ENCODE measurements around the gene DOC2A. TPM values are rescaled to one million over a fixed set of nuclear protein-coding genes. Genes with fewer than 3 reads are reported as not detected.

DOC2A gene
- total RNA-seq (2014; rRNA removed; shearing (Covaris generic)), result 7.5 and 10.0 TPM in 2 replicates
- polyA plus RNA-seq (2016; fragmentation: Nextera tagmentation; extraction: Ambion mirVana), result 9.8 and 10.4 TPM in 2 replicates
- long read RNA-seq, partial matches to known transcripts, result 1 of 4 reads
- long read RNA-seq, other reads (novel, unspliced or antisense), result 3 of 4 reads

DNA sequence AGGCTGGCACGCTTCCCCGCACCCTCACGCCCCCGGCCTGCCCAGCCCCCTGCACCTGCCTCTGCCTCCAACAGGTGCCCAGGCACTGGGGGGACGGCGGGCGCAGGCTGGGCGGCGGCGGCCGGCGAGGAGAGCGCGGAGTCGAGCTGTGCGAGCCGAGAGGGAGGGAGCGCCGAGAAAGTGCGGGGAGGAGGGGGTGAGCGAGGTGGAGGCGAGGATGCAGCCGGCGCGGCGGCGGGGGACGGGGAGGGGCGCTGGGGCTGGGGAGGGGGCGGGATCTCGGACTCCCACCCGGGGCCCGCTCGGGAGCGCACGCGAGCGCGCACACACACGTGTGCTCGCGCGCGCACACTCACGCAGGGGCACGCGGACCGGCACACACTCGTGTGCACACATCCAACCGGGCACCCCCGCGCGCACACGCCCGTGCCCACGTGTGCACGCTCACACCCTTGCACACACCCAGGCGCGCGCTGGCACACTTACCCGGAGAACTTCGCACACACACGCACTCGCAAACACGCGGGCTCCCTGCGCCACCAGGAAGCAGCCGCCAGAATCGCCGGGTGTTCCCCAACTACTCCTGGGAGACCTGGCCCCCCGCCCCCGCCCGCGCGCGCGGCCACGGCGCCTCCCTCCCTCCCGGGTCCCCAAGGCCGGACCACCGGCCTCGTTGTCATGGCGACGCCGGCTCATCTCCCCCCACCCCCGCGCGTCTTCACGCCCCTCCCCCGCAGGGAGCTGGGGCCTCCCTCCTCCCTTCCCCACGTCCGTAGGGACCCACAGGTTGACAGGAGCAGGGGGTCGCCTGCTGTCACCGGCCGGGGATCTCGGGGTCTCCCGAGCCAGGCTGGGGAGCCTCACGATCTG lies at the start of gene DOC2A:
DOC2A (minus strand) TSS at position 184 of the 870 bp plus-strand sequence. CDS start 805 bp downstream, outside the sequence.
- Histone ChIP-seq H3K4me3 (peak within 1 kb of the TSS; percentile 91), H3F3A (replicated peaks; ENCODE audit: low read depth) (0 out of 2 replicates have a peak, but pooled peaks cover 4% of the 10 kb centered on the region), H3K27me3 (ENCODE audit: insufficient read depth) (peaks cover 33% of the 10 kb centered on the region), H3K79me2 (replicated peaks; ENCODE audit: insufficient read depth) (no peaks in the 10 kb centered on the region), H4K20me1 (replicated peaks; ENCODE audit: insufficient read depth) (no peaks in the 10 kb centered on the region), H3K27ac (ENCODE audit: low read depth) (no peak within 1 kb of the TSS), H3K4me2 (peak within 1 kb of the TSS; percentile 95), H3K36me3 (ENCODE audit: insufficient read depth) (no peaks in the 10 kb centered on the region), H2AFZ (peak within 1 kb of the TSS; percentile 87), H3K9me2 (ENCODE audit: insufficient read depth) (no peaks in the 10 kb centered on the region), H3K4me1 (ENCODE audit: insufficient read depth) (peaks cover 11% of the 10 kb centered on the region; the same call in 1 of the 2 replicates)
- Mint-ChIP-seq H3K9me3 (peaks cover 2% of the 10 kb centered on the region; the same call in 1 of the 3 replicates), H3K4me3 (peak within 1 kb of the TSS; percentile 83), H3K4me1 (peaks cover 23% of the 10 kb centered on the region), H3K27ac (no peak within 1 kb of the TSS), H3K27me3 (ENCODE audit: insufficient read depth, low read depth, poor library complexity) (peaks cover 28% of the 10 kb centered on the region), H3K36me3 (ENCODE audit: low read depth) (no peaks in the 10 kb centered on the region)
- TF ChIP-seq, protein P1, sequence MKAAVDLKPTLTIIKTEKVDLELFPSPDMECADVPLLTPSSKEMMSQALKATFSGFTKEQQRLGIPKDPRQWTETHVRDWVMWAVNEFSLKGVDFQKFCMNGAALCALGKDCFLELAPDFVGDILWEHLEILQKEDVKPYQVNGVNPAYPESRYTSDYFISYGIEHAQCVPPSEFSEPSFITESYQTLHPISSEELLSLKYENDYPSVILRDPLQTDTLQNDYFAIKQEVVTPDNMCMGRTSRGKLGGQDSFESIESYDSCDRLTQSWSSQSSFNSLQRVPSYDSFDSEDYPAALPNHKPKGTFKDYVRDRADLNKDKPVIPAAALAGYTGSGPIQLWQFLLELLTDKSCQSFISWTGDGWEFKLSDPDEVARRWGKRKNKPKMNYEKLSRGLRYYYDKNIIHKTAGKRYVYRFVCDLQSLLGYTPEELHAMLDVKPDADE (IDR thresholded peaks at IDR 0.05), result no peak
- TF ChIP-seq CREB1 (CRISPR knock-in tag; IDR thresholded peaks at IDR 0.05; ENCODE audit: low read depth) (no peak; the same call in 1 of the 2 replicates), STAT1 (IDR thresholded peaks at IDR 0.05; ENCODE audit: unreplicated experiment) (no peak)
- ATAC-seq (peak; percentile 69), DNase-seq (ENCODE audit: low spot score) (peak; percentile 87)

DNA sequence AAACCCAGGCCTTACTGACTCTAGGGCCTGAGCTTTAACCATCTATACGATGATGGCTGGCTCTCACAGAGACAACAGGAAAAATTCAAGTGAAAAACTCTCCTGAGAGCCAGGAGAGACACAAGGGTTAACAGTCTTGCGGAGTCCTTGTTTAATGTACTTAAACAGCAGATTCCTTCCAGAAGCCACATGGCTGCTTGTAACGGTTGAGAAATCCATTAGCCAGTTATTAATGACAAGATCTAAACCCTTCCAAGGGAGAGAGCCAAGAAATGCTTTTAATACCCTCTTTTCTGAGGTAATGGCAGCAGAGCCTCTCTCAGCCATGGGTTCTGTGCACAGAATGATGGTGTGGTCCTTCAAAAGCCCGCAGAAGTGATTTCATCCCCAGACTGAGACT lies 49.5 kb upstream of the DOC2A start:
- H2AFZ ChIP-seq, result no peak overlapping the region
- H3K27ac ChIP-seq (ENCODE audit: low read depth), result no peak overlapping the region
- DNase-seq (ENCODE audit: low spot score) (no peak), ATAC-seq (no peak)
- H3K27me3 ChIP-seq (ENCODE audit: insufficient read depth), result no peaks in the 10 kb centered on the region
- no peaks in the 10 kb centered on the region for H3K9me2 ChIP-seq (ENCODE audit: insufficient read depth)
- H3K27me3 Mint-ChIP-seq (ENCODE audit: insufficient read depth, low read depth, poor library complexity), result peaks cover 14% of the 10 kb centered on the region
- H3K79me2 ChIP-seq (replicated peaks; ENCODE audit: insufficient read depth), result no peaks in the 10 kb centered on the region
- no peak overlapping the region for H3K27ac Mint-ChIP-seq
- H4K20me1 ChIP-seq (replicated peaks; ENCODE audit: insufficient read depth), result no peaks in the 10 kb centered on the region
- peaks cover 17% of the 10 kb centered on the region for H3F3A ChIP-seq (replicated peaks; ENCODE audit: low read depth)
- no peak overlapping the region for H3K4me2 ChIP-seq
- H3K4me1 ChIP-seq (ENCODE audit: insufficient read depth), result peaks cover 7% of the 10 kb centered on the region; the same call in 1 of the 2 replicates
- no peaks in the 10 kb centered on the region for H3K36me3 ChIP-seq (ENCODE audit: insufficient read depth)
- H3K4me3 Mint-ChIP-seq, result no peak overlapping the region
- peaks cover 13% of the 10 kb centered on the region; the same call in 2 of the 3 replicates for H3K4me1 Mint-ChIP-seq
- no peak overlapping the region for H3K4me3 ChIP-seq
- no peaks in the 10 kb centered on the region; the same call in 2 of the 3 replicates for H3K9me3 Mint-ChIP-seq
- no peaks in the 10 kb centered on the region for H3K36me3 Mint-ChIP-seq (ENCODE audit: low read depth)
- TF ChIP-seq, protein P2, sequence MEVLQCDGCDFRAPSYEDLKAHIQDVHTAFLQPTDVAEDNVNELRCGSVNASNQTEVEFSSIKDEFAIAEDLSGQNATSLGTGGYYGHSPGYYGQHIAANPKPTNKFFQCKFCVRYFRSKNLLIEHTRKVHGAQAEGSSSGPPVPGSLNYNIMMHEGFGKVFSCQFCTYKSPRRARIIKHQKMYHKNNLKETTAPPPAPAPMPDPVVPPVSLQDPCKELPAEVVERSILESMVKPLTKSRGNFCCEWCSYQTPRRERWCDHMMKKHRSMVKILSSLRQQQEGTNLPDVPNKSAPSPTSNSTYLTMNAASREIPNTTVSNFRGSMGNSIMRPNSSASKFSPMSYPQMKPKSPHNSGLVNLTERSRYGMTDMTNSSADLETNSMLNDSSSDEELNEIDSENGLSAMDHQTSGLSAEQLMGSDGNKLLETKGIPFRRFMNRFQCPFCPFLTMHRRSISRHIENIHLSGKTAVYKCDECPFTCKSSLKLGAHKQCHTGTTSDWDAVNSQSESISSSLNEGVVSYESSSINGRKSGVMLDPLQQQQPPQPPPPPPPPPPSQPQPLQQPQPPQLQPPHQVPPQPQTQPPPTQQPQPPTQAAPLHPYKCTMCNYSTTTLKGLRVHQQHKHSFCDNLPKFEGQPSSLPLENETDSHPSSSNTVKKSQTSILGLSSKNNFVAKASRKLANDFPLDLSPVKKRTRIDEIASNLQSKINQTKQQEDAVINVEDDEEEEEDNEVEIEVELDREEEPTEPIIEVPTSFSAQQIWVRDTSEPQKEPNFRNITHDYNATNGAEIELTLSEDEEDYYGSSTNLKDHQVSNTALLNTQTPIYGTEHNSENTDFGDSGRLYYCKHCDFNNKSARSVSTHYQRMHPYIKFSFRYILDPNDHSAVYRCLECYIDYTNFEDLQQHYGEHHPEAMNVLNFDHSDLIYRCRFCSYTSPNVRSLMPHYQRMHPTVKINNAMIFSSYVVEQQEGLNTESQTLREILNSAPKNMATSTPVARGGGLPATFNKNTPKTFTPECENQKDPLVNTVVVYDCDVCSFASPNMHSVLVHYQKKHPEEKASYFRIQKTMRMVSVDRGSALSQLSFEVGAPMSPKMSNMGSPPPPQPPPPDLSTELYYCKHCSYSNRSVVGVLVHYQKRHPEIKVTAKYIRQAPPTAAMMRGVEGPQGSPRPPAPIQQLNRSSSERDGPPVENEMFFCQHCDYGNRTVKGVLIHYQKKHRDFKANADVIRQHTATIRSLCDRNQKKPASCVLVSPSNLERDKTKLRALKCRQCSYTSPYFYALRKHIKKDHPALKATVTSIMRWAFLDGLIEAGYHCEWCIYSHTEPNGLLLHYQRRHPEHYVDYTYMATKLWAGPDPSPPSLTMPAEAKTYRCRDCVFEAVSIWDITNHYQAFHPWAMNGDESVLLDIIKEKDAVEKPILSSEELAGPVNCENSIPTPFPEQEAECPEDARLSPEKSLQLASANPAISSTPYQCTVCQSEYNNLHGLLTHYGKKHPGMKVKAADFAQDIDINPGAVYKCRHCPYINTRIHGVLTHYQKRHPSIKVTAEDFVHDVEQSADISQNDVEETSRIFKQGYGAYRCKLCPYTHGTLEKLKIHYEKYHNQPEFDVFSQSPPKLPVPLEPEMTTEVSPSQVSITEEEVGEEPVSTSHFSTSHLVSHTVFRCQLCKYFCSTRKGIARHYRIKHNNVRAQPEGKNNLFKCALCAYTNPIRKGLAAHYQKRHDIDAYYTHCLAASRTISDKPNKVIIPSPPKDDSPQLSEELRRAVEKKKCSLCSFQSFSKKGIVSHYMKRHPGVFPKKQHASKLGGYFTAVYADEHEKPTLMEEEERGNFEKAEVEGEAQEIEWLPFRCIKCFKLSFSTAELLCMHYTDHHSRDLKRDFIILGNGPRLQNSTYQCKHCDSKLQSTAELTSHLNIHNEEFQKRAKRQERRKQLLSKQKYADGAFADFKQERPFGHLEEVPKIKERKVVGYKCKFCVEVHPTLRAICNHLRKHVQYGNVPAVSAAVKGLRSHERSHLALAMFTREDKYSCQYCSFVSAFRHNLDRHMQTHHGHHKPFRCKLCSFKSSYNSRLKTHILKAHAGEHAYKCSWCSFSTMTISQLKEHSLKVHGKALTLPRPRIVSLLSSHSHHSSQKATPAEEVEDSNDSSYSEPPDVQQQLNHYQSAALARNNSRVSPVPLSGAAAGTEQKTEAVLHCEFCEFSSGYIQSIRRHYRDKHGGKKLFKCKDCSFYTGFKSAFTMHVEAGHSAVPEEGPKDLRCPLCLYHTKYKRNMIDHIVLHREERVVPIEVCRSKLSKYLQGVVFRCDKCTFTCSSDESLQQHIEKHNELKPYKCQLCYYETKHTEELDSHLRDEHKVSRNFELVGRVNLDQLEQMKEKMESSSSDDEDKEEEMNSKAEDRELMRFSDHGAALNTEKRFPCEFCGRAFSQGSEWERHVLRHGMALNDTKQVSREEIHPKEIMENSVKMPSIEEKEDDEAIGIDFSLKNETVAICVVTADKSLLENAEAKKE (CRISPR knock-in tag; IDR thresholded peaks at IDR 0.05), result no peak
- TF ChIP-seq, protein P1 (IDR thresholded peaks at IDR 0.05), result no peak
- TF ChIP-seq EZH2 (IDR thresholded peaks at IDR 0.05; ENCODE audit: low read depth, unreplicated experiment), result no peak
- TF ChIP-seq NANOG (IDR thresholded peaks at IDR 0.05; ENCODE audit: borderline replicate concordance), result no peak
- TF ChIP-seq JUNB (IDR thresholded peaks at IDR 0.05; ENCODE audit: unreplicated experiment), result no peak
- TF ChIP-seq CREB1 (CRISPR knock-in tag; IDR thresholded peaks at IDR 0.05; ENCODE audit: low read depth), result no peak
- TF ChIP-seq STAT1 (IDR thresholded peaks at IDR 0.05; ENCODE audit: unreplicated experiment), result no peak
- TF ChIP-seq POLR2AphosphoS5 (IDR thresholded peaks at IDR 0.05; ENCODE audit: low read depth), result no peak
- no peak for TF ChIP-seq ZNF331 (CRISPR knock-in tag; IDR thresholded peaks at IDR 0.05; ENCODE audit: low read depth)
- no peak for TF ChIP-seq EZH2phosphoT487 (IDR thresholded peaks at IDR 0.05; ENCODE audit: unreplicated experiment)
- no peak for TF ChIP-seq ZNF114 (CRISPR knock-in tag; IDR thresholded peaks at IDR 0.05)

All from GM23338 (cell line).